GM19240 (cell line): ENCODE measurements around the gene R3HCC1L.

Experiments used
- DNase-seq: peaks from one replicate; pipeline ENCODE4 v3.0.0; 2011; ENCODE audit warnings: low spot score; ENCODE audit not compliant: insufficient read length

Gene R3HCC1L

DNA sequence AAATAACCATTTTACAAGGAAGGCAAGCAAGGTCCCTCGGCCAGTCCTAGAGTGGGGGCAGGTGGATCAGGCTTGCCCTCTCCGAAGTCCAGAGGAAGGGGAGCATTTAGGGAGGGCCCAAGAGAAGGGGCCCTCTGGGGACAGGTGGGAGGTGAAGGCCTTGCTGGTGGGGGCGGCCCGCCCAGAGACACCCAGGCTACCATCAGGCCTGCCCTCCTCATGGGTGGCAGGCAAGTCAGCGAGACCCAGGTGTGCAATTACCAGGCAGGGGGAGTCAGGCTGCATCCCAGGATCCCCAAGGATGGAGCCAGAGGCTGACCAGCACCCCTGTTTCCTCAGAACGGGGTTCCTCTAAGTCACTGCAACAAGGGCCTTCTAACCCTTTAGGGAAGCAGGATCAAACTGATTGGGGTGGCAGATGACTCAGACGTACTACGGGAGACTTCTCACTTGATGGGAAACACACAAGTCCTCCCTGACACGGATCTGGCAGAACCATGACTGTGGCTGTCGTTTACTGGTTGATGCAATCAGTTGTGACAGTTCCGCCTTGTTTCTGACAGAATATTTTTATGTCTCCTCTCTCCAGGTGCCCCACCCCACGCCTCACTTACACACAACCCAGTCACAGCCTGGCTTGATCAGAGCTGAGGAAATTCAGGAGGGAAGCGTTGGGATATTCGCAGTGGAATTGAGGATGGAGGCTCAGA is 125.3 kb downstream of the R3HCC1L start:
- DNase-seq = no peak

DNA sequence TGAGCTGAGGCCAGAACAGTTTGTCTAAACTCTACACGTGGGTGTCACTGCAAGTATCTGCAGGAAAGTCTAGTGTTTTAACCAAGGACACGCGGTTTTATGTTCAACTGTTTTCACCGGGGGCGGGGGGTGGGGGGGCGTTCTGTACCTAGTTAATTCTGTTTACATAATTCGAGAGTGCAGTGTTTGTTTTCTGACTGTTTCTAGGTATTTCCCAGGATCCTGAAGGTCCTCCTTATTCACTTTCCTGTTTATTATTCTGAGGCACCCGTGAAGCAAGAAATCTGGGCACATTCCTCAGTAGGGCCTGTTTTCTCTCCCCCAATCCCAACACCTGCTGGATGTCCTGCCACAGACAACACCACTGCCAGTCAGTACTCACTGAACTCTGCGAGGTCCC is 125.9 kb downstream of the R3HCC1L start:
- DNase-seq = no peak

GRCh38 chr10:98260752-98261151 is 126.3 kb downstream of the R3HCC1L start:
- DNase-seq = no peak

DNA sequence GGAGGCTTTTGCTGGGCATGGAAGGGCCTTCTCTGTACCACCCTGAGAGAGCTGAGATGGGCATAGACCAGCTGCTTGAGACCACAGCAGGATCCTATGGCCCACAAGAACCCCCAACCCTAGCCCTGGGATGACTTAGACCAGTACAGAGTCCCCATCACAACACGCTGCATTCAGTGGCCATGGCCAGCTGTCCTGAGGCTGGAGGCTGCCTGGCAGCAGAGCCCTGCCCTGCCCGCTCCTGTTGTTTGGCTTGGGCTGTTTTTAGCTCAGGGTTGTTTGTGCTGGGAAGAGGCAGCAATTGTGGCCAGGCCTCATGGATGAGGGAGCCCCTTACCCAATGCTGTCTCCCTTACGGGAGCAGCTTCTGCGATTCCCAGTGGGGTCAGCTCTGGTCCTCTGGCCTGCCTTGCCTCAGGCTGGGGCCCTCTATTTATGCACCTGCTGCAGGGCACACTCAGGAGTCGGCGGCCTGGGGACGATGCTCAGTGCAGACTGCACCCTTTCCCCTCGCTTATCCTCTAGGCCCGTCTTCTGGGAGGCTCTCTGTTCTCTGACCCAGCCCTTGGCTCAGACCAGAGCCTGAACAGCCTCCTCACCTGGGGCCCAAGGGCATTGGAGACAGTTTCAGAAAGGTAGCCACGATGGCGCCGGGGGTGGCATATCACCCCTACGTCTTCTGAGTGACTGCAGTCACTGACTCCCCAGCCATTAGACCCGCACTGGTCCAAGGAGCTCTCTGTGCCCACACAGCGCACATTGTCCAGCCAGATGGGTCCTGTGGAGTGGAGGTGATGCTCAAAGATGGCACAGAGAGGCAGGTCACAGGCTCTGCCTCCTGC is 127.2 kb downstream of the R3HCC1L start:
- DNase-seq = no peak

DNA sequence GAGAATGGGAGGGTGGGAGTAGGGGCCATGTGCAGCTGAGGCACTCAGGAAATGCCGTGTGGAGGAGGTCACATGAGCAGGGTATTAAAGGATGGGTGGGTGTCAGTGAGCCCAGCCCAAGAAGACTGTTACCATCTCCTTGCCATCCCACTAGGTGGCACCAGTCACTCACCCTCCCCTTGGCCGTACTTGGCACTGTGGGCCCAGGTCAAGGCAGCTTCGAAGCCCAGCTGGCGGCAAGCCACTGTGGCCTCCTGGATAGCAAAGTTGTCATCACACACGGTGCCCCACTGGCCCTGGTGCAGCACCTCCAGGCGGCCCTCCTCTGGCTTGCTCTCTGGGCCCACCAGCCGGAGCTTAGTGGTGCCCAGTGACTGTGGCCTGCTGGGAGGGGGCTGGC is 128.1 kb downstream of the R3HCC1L start:
- no peak for DNase-seq

GRCh38 chr10:98263088-98263487 is 128.6 kb downstream of the R3HCC1L start:
- DNase-seq = no peak

DNA sequence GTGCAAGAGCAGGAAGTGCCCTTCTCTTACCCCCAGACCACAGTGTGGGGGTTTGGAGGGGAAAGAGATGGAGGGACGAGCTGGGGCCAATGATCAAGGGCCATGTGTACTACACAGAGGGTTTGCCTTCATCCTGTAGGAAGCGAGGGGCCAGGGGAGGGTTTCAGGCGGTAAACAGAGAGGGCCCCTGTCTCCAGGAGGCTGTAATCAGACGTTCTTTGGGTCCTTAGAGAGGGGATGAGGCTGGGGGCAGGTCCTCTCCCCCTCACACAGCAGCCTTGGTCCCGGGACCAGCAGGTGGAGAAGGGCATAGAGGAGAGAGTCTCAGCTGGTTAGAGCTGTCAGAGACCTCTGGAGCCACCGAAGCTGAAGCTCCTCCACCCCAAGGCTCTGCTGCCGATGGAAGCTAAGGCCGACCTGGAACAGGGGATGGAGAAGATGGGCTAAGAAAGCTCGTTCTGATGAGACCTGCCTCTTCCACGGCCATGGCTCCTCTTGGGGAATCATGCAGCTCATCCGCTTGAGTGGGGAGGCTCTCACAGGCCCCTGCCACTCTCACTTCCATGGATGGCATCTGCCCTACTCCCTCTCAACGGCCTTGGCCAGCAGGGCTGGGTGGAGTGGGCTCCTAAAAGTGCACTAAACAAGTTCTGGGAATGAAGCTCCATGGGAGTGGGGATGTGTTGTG is 130.1 kb downstream of the R3HCC1L start:
- no peak for DNase-seq

- DNase-seq = no peak
These were observed 131.2 kb downstream of the R3HCC1L start for GRCh38 chr10:98265403-98266378.

- DNase-seq = no peak
These were observed 132.2 kb downstream of the R3HCC1L start for GRCh38 chr10:98266647-98267046.

DNA sequence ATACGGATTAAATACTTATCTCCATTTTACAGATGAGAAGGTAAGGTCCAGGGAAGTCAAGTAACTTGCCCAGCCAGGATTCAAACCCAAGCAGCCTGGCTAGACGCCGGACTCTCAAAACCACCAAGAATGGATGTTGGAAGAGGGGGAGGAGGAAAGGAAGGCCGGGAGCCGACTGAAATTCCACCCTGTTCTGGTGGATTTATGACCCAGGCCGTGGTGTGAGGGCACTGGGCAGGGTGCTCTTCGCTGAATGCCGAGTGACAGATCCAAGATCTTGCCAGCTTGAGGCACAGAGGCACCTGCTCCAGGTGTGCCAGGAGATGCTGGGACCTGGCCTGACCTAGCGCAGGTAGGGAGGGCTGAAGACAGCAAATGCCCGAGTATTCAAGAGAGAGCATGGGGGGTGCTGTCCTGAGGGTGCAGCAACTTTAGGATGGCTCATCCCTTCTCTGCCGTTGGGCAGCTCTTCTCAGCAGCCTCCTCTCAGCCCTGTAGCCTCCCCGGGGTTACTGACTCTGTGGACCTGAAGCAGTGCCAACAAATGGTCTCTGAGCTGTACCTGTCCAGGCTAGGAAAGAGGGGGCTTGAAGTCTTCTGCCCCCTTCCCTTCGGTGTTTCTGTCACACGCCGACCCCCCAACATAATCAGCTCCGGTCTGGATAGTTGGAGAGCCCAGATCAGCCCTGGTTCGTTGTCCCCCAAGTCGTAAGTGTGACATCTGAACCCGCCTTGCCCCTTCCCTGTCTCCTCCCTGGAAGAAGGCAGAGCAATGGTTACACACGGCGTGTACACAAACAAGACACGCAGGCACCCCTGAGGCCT is 132.8 kb downstream of the R3HCC1L start:
- DNase-seq = no peak

- no peak for DNase-seq
These were observed 133.6 kb downstream of the R3HCC1L start, which contains the start of gene LOXL4 for GRCh38 chr10:98267894-98268693. Gene LOXL4, minus strand, starts transcription at chr10:98268194. Its CDS starts 5,175 bp downstream, at chr10:98263019.

DNA sequence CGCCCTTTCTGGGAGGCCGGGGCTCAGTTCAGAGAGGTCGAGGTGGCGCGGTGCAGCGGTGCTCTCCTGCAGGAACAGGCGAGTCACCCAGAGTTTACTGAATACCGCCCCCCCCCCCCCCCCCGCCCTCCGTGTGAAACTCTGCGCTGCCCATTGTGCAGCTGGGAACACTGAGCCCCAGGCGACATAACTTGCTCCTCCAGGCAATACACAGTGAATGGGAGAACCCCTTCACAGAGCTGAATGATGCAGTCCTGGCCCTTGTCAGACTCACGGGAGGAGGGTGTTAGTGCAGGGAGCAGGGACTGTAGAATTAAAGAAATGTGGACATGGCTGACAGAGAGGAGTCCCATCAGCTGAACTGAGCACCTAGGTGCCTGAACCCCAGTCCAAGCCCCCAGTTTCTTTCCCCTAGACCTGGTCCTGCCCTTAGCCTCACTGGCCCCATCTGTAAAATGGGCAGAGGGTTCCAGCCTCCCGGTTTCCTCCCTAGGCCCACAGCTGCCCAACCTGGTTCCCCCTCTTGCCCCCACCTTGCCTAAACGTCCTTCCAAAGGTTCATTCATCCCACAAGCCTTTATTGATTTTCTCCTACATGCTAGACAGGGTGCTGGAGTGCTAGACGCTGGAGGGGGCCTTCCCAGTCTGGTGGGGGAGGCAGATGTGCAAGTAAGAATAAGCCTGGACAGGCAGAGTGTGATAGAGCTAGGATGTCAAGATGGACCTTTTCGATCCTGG is 134.4 kb downstream of the R3HCC1L start:
- DNase-seq = no peak

DNA sequence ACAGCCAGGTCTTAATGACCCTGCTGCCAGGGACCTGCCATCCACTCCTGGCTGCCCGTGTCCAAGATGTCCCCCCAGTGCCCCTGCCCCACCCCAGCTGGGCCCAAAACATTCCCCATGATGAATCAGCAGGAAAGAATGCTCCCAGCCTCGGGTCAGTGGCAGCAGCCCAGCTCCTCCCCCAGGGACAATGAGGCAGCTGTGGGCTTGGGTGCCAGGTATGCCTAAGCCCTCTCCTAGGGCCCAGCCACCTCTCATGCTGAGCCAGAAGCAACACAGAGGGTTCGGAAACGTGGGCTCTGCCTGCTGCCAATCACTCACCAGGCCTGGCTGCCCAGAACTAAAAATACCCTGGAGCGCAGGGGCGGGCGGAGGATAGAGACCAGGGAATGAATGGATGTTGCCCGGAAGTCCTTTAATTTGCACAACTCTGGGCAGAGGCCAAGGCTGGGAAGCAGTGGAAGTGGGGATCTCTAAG is 135.0 kb downstream of the R3HCC1L start:
- DNase-seq = no peak

GRCh38 chr10:98270073-98270740 is 135.8 kb downstream of the R3HCC1L start:
- DNase-seq = no peak

DNA sequence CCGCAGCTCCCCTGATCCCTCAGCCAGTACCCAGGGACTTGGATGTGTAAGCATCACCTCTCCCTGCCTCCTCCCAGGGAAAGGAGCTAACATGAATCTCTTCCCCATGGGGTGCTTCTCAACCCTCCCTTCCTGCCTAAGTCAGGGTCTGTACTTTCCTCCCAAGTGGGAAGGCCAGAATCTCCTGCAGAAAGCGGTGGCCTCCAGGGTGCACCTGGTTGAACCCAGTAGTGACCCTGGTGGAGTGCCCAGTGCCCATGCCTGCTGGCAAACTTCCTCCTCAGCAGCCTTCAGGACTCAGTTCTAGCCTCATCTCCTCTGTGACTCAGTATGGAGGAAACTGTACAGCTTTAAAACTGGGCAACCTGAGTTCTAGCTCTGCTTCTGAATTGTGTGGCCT is 136.3 kb downstream of the R3HCC1L start:
- DNase-seq = no peak

DNA sequence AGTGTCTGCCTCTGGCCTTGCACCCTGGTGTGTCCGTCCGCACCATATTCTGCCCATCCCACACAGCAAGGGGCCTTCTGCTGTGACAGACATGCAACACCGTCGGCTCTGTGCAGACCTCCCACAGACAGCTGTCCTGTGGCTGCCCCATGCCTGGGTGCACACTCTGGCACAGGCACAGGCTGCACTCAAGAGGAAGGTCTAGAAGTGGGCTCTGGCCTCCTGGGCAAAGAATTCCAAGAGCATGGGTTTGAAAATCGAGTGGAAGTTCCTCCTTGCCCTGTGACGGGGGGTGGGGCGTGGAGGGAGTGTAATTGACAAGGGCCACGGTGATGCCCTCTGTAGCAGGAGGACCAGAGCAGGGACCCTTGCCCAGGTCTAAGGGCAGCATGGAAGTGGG is 137.8 kb downstream of the R3HCC1L start:
- no peak for DNase-seq

DNA sequence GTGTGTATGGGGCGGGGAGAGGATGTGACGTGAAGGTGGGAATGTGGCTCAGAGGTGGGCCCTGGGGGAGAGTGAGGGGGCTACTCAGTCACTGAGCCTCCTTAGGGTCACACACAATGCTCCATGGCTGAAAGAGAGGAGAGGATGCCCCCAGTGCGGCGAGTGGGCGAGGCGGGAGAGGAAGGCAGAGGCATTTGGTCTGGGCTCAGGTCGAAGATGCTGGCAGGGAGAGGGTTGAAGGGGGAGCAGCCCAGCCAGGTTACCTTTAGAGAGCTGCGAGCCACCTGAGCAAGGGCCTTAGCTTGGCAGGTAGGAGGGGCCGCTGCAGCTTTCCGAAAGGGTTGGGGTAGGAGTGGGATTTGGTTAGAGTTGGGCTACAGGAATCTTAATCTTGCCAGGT is 138.2 kb downstream of the R3HCC1L start:
- no peak for DNase-seq
